GM21737 (cell line): Measurements from ENCODE around the gene REEP2.

ENCODE experiments used
- ATAC-seq: cut with Tn5 transposase; IDR thresholded peaks from one replicate; pipeline ENCODE4 v1.9.1; 2021; ENCODE audit warnings: mild to moderate bottlenecking, moderate library complexity; ENCODE audit not compliant: unreplicated experiment

Gene REEP2

GRCh38 chr5:138495351-138495750 is 56.5 kb downstream of the REEP2 start:
- no peak for ATAC-seq
